Uterus (tissue), 2 donors: ENCODE data around the gene FILIP1L.

Experiments used
- POLR2A ChIP-seq, 2 donors: fragments of 450-650 bp; IDR thresholded peaks; one replicate each; pipeline ENCODE4 v1.6.1; 2016; ENCODE audit warnings: antibody characterized with exemption in 2 of 2, mild to moderate bottlenecking in 1 of 2, moderate library complexity in 1 of 2
- TF ChIP-seq, protein P1 (sequence below), 4 experiments: fragments of 200-600 bp in 2 of 4; fragments of 450-650 bp in 2 of 4; sonication (generic) in 2 of 4; IDR thresholded peaks; one replicate each; pipeline ENCODE4 v1.5.1; 2016 to 2019; ENCODE audit warnings: antibody characterized with exemption in 4 of 4, mild to moderate bottlenecking in 2 of 4, moderate library complexity in 1 of 4

DNA sequence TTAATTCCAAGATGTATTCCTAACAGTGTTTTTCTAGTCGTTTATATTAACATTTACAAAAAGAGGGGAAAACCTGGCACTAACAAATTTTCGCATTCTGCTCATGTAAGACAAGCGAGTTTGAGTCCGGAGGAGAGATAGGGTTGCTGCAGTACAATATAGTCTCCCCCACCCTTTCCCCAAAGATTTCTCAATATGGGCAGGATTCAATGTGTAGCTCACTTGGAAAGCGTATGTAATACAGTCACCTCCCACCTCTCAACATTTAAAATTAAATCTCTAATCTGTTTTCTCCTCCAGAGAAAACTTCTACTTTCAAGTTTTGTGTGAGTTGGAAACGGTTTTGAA, 238.7 kb downstream of the FILIP1L start:
- TF ChIP-seq, protein P1, sequence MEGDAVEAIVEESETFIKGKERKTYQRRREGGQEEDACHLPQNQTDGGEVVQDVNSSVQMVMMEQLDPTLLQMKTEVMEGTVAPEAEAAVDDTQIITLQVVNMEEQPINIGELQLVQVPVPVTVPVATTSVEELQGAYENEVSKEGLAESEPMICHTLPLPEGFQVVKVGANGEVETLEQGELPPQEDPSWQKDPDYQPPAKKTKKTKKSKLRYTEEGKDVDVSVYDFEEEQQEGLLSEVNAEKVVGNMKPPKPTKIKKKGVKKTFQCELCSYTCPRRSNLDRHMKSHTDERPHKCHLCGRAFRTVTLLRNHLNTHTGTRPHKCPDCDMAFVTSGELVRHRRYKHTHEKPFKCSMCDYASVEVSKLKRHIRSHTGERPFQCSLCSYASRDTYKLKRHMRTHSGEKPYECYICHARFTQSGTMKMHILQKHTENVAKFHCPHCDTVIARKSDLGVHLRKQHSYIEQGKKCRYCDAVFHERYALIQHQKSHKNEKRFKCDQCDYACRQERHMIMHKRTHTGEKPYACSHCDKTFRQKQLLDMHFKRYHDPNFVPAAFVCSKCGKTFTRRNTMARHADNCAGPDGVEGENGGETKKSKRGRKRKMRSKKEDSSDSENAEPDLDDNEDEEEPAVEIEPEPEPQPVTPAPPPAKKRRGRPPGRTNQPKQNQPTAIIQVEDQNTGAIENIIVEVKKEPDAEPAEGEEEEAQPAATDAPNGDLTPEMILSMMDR (IDR thresholded peaks at IDR 0.05): no peak
- TF ChIP-seq POLR2A (IDR thresholded peaks at IDR 0.05): no peak
